A549 (cell line): Measurements from ENCODE around the gene ESAM.

ENCODE experiments used
- CBX2 ChIP-seq: fragments of 200-600 bp; sonication (generic); IDR thresholded peaks from 2 replicates; pipeline ENCODE4 v1.6.1; 2016; ENCODE audit warnings: low read depth, mild to moderate bottlenecking, borderline replicate concordance
- JUNB ChIP-seq: fragments of >200 bp; sonication (Bioruptor Twin); formaldehyde crosslinking; IDR thresholded peaks from 2 replicates; pipeline ENCODE4 v1.6.1; 2016
- MAX ChIP-seq: IDR thresholded peaks from 2 replicates; pipeline ENCODE4 v1.6.1; 2012
- POLR2A ChIP-seq: IDR thresholded peaks from 2 replicates; pipeline ENCODE4 v1.6.1; 2012; ENCODE audit warnings: mild to moderate bottlenecking, low read length
- TF ChIP-seq, protein P1 (sequence below): fragments of >200 bp; sonication (Bioruptor Twin); formaldehyde crosslinking; IDR thresholded peaks from 3 replicates; pipeline ENCODE4 v1.5.1; 2016

DNA sequence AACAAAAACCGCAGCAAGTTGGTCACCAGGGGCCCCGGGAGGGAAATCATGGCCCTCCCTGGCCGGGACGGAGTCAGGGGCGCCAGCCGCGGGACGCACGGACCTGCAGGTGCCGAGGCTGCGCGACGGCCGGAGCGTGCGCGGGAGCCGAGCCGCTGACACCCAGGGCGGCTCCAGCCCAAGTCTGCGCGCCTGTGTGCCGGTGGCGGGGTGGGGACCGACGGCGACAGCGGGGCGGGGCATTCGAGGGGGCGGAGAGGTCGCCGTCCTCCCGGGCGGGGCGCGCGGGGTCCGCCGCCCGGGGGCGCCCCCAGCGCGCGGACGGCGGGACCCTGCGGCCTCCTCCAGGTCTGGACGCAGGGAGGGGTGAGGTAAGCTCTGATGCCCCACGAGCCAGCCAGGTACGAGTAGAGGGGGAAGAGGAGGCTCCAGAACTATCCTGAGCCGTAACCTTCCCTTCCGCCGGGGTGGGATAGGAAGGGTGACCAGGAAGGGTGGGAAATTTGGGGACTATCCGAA lies at the start of gene ESAM:
- TF ChIP-seq POLR2A (peak; percentile 24; the same call in 1 of the 2 replicates), MAX (no peak), CBX2 (no peak), JUNB (no peak)
- TF ChIP-seq, protein P1, sequence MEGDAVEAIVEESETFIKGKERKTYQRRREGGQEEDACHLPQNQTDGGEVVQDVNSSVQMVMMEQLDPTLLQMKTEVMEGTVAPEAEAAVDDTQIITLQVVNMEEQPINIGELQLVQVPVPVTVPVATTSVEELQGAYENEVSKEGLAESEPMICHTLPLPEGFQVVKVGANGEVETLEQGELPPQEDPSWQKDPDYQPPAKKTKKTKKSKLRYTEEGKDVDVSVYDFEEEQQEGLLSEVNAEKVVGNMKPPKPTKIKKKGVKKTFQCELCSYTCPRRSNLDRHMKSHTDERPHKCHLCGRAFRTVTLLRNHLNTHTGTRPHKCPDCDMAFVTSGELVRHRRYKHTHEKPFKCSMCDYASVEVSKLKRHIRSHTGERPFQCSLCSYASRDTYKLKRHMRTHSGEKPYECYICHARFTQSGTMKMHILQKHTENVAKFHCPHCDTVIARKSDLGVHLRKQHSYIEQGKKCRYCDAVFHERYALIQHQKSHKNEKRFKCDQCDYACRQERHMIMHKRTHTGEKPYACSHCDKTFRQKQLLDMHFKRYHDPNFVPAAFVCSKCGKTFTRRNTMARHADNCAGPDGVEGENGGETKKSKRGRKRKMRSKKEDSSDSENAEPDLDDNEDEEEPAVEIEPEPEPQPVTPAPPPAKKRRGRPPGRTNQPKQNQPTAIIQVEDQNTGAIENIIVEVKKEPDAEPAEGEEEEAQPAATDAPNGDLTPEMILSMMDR: 0 out of 3 replicates have a peak, but pooled peaks have one; percentile 6
